ENCODE measurements around the gene SLC9A9. TPM values are rescaled to one million over a fixed set of nuclear protein-coding genes. Genes with fewer than 3 reads are reported as not detected.

The SLC9A9 gene
- total and polyA plus RNA-seq, 2 experiments from 2014 or later: 2.2 to 6.8 TPM

DNA sequence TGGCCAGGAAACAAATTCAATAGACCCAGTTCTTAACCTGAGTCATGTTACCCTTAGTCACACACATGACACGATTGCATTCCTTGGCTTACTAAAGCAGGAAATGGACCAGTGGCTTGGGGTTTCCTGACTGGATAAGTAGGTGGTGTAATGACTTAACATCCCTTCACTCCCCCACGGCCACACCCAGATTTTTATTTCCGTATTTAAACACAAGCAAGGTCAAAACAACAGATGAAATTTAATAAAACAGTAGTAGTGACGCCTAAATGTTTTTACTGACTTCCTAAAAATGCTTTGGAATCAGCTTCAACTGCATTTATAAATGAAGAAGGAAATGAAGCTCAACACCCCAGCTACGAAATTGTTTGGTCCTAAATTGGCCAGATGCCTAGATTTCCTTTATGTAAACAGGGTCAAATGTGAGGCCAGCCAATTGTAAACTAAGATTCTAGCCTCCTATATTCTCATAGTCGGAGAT is 404.4 kb downstream of the SLC9A9 start:
- Histone ChIP-seq H3K4me3 (no peak overlapping the region), H3K36me3 (replicated peaks; ENCODE audit: insufficient read depth, low read depth) (no peaks in the 10 kb centered on the region), H4K20me1 (ENCODE audit: insufficient read depth, poor library complexity, severe bottlenecking) (no peaks in the 10 kb centered on the region), H3K79me2 (no peaks in the 10 kb centered on the region), H3K9me2 (replicated peaks; ENCODE audit: insufficient read depth) (no peaks in the 10 kb centered on the region), H2AFZ (no peak overlapping the region), H3K27ac (no peak overlapping the region), H3K27me3 (no peaks in the 10 kb centered on the region), H3K4me2 (no peak overlapping the region), H3K9me3 (ENCODE audit: low read depth) (no peaks in the 10 kb centered on the region), H3K4me1 (ENCODE audit: insufficient read depth) (no peaks in the 10 kb centered on the region)
- WGBS (ENCODE audit: low lambda C conversion rate, missing lambda C conversion rate): 81% methylated on average over 6 of the region's 6 CpGs
- no peak for DNase-seq (ENCODE audit: low spot score)
- TF ChIP-seq EZH2 (IDR thresholded peaks at IDR 0.05; ENCODE audit: borderline replicate concordance): no peak
- no peak for TF ChIP-seq EZH2phosphoT487 (IDR thresholded peaks at IDR 0.05; ENCODE audit: low read depth, severe bottlenecking, unreplicated experiment)
- TF ChIP-seq, protein P1, sequence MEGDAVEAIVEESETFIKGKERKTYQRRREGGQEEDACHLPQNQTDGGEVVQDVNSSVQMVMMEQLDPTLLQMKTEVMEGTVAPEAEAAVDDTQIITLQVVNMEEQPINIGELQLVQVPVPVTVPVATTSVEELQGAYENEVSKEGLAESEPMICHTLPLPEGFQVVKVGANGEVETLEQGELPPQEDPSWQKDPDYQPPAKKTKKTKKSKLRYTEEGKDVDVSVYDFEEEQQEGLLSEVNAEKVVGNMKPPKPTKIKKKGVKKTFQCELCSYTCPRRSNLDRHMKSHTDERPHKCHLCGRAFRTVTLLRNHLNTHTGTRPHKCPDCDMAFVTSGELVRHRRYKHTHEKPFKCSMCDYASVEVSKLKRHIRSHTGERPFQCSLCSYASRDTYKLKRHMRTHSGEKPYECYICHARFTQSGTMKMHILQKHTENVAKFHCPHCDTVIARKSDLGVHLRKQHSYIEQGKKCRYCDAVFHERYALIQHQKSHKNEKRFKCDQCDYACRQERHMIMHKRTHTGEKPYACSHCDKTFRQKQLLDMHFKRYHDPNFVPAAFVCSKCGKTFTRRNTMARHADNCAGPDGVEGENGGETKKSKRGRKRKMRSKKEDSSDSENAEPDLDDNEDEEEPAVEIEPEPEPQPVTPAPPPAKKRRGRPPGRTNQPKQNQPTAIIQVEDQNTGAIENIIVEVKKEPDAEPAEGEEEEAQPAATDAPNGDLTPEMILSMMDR (IDR thresholded peaks at IDR 0.05; ENCODE audit: poor library complexity): no peak

DNA sequence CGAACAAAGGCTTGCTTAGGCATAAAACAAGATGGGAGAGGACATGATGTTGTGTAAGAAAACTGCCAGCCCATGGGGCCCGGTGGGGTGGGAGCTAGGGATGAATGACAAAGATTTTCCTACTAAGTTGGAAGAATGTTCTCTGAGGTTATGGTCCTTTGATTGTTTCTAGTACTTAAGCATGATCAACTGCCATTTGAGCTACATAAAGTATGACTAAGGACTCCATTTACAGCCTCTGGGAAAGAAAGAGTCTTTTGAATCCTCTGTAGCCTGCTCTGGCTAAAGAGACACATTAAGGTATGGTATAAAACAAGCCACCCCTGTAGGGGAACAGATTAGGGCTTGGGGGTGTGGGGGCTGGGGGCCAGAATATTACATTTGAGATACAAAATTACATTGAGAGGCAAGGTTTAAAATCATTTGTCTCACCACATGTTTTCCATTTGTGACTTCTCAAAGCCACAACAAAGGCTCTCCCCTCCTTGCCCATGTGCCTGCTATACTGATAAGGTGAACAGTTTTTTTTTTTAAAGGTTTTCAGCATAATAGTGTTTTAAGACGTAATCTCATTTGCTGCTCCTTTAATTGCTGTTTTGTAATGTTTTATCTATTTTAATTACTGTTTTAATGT is 405.3 kb downstream of the SLC9A9 start:
- Histone ChIP-seq H4K20me1 (ENCODE audit: insufficient read depth, poor library complexity, severe bottlenecking) (no peaks in the 10 kb centered on the region), H3K4me1 (ENCODE audit: insufficient read depth) (no peaks in the 10 kb centered on the region), H3K9me2 (replicated peaks; ENCODE audit: insufficient read depth) (no peaks in the 10 kb centered on the region), H2AFZ (no peak overlapping the region), H3K4me2 (no peak overlapping the region), H3K27ac (no peak overlapping the region), H3K36me3 (replicated peaks; ENCODE audit: insufficient read depth, low read depth) (no peaks in the 10 kb centered on the region), H3K9me3 (ENCODE audit: low read depth) (no peaks in the 10 kb centered on the region), H3K4me3 (no peak overlapping the region), H3K27me3 (no peaks in the 10 kb centered on the region), H3K79me2 (no peaks in the 10 kb centered on the region)
- TF ChIP-seq, protein P1 (IDR thresholded peaks at IDR 0.05; ENCODE audit: poor library complexity): no peak
- TF ChIP-seq EZH2phosphoT487 (IDR thresholded peaks at IDR 0.05; ENCODE audit: low read depth, severe bottlenecking, unreplicated experiment) (no peak), EZH2 (IDR thresholded peaks at IDR 0.05; ENCODE audit: borderline replicate concordance) (no peak)
- WGBS (ENCODE audit: low lambda C conversion rate, missing lambda C conversion rate): 61% methylated on average over 3 of the region's 3 CpGs
- no peak for DNase-seq (ENCODE audit: low spot score)

DNA sequence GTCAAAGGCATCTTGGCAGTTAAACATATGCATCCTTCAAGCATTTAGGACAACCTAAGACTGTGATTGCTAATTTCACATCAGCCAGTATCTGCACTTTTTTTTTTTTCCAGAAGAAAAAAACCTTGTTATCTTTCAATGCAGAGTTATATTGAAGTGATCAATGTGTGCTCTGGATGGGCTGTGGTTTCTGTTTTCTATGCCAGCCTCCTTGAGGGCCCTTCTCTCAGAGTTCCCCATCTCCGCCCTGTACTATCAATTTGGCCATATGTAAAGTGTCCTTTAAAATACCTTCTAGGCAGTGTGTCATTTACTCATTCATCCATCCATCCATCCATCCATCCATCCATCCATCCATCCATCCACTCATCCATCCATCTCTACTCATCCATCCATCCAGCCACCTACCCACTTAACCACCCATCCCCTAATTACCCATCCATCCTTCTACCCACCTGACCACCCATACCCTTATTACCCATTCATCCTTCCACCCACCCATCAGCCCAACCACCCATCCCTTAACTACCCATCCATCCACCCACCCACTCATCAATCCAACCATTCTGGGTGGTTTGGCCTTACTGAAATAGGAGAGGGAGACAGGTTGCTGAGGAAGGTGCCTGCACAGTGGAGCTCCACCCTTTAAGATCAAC is 406.6 kb downstream of the SLC9A9 start:
- TF ChIP-seq EZH2phosphoT487 (IDR thresholded peaks at IDR 0.05; ENCODE audit: low read depth, severe bottlenecking, unreplicated experiment) (no peak), EZH2 (IDR thresholded peaks at IDR 0.05; ENCODE audit: borderline replicate concordance) (no peak)
- TF ChIP-seq, protein P1 (IDR thresholded peaks at IDR 0.05; ENCODE audit: poor library complexity): no peak
- no peaks in the 10 kb centered on the region for H3K36me3 ChIP-seq (replicated peaks; ENCODE audit: insufficient read depth, low read depth)
- DNase-seq (ENCODE audit: low spot score): no peak
- WGBS (ENCODE audit: low lambda C conversion rate, missing lambda C conversion rate): 95% methylated on average over 1 of the region's 1 CpG
- H3K9me2 ChIP-seq (replicated peaks; ENCODE audit: insufficient read depth): no peaks in the 10 kb centered on the region
- no peak overlapping the region for H2AFZ ChIP-seq
- H3K9me3 ChIP-seq (ENCODE audit: low read depth): no peaks in the 10 kb centered on the region
- no peak overlapping the region for H3K27ac ChIP-seq
- no peaks in the 10 kb centered on the region for H3K27me3 ChIP-seq
- no peaks in the 10 kb centered on the region for H3K79me2 ChIP-seq
- no peak overlapping the region for H3K4me2 ChIP-seq
- H4K20me1 ChIP-seq (ENCODE audit: insufficient read depth, poor library complexity, severe bottlenecking): no peaks in the 10 kb centered on the region
- H3K4me3 ChIP-seq: no peak overlapping the region
- no peaks in the 10 kb centered on the region for H3K4me1 ChIP-seq (ENCODE audit: insufficient read depth)
